NT2/D1 (cell line): ENCODE data around the gene MRPS26.
A peak's percentile ranks its signal among the peaks of the same experiment; 100 is the strongest.

Experiments used
- DNase-seq: peaks from one replicate; pipeline ENCODE4 v3.0.0-alpha.2; 2011; ENCODE audit warnings: low read depth, low spot score
- H3K27me3 ChIP-seq: 2 replicates; pipeline ENCODE4 v1.6.0; 2011; ENCODE audit warnings: mild to moderate bottlenecking; ENCODE audit not compliant: insufficient read length, insufficient read depth
- H3K36me3 ChIP-seq: 2 replicates; pipeline ENCODE4 v1.6.1; 2011; ENCODE audit warnings: mild to moderate bottlenecking, low read length, mixed read lengths; ENCODE audit not compliant: insufficient read depth, insufficient read length
- H3K4me1 ChIP-seq: 2 replicates; pipeline ENCODE4 v1.5.1; 2011; ENCODE audit not compliant: insufficient read depth, insufficient read length
- H3K4me3 ChIP-seq: 2 replicates; pipeline ENCODE4 v1.5.1; 2011; ENCODE audit warnings: low read depth; ENCODE audit not compliant: insufficient read length
- H3K9ac ChIP-seq: 2 replicates; pipeline ENCODE4 v1.6.0; 2011; ENCODE audit warnings: low read depth; ENCODE audit not compliant: insufficient read length
- H3K9me3 ChIP-seq: 2 replicates; pipeline ENCODE4 v1.5.1; 2011; ENCODE audit warnings: mild to moderate bottlenecking, low read length; ENCODE audit not compliant: insufficient read depth
- SUZ12 ChIP-seq: IDR thresholded peaks from 2 replicates; pipeline ENCODE4 v1.6.1; 2011; ENCODE audit not compliant: insufficient read length, insufficient read depth; ENCODE audit errors: extremely low read depth
- YY1 ChIP-seq: IDR thresholded peaks from 2 replicates; pipeline ENCODE4 v1.6.1; 2011; ENCODE audit not compliant: insufficient read length, insufficient read depth
- ZNF274 ChIP-seq: IDR thresholded peaks from 2 replicates; pipeline ENCODE4 v1.6.1; 2011; ENCODE audit warnings: mild to moderate bottlenecking, low read depth, low read length

MRPS26 gene

GRCh38 chr20:3042625-3043024, 3.2 kb upstream of the MRPS26 start:
- no peak for TF ChIP-seq SUZ12
- TF ChIP-seq YY1: no peak
- no peak for TF ChIP-seq ZNF274

GRCh38 chr20:3043322-3043721, 2.5 kb upstream of the MRPS26 start, which contains the start of gene GNRH2:
Gene GNRH2, plus strand, starts transcription at chr20:3043622. Its CDS starts 793 bp downstream, at chr20:3044415.
- TF ChIP-seq YY1 (no peak), SUZ12 (no peak), ZNF274 (no peak)
- Histone ChIP-seq H3K27me3 (no peaks in the 10 kb centered on the region), H3K4me3 (no peak within 1 kb of the TSS), H3K36me3 (peaks cover 38% of the 10 kb centered on the region), H3K9ac (no peak within 1 kb of the TSS), H3K4me1 (peaks cover 4% of the 10 kb centered on the region), H3K9me3 (no peaks in the 10 kb centered on the region)
- no peak for DNase-seq

More at GRCh38 chr20:3042625-3043024, 3.2 kb upstream of the MRPS26 start:
- no peak for DNase-seq
- Histone ChIP-seq H3K36me3 (peaks cover 37% of the 10 kb centered on the region), H3K27me3 (no peaks in the 10 kb centered on the region), H3K9ac (no peak overlapping the region), H3K9me3 (no peaks in the 10 kb centered on the region), H3K4me1 (peaks cover 4% of the 10 kb centered on the region), H3K4me3 (no peak overlapping the region)

GRCh38 chr20:3044336-3044965, 1.4 kb upstream of the MRPS26 start:
- peaks cover 38% of the 10 kb centered on the region for H3K36me3 ChIP-seq
- H3K4me1 ChIP-seq: peaks cover 4% of the 10 kb centered on the region
- no peak for DNase-seq
- H3K27me3 ChIP-seq: no peaks in the 10 kb centered on the region
- H3K9me3 ChIP-seq: no peaks in the 10 kb centered on the region
- TF ChIP-seq SUZ12: no peak
- TF ChIP-seq YY1: no peak
- no peak for TF ChIP-seq ZNF274
- no peak overlapping the region for H3K4me3 ChIP-seq
- H3K9ac ChIP-seq: no peak overlapping the region

- Histone ChIP-seq H3K4me1 (peaks cover 4% of the 10 kb centered on the region), H3K4me3 (peak overlapping the region; percentile 92), H3K9me3 (no peaks in the 10 kb centered on the region), H3K36me3 (peaks cover 38% of the 10 kb centered on the region), H3K9ac (peak overlapping the region; percentile 92), H3K27me3 (no peaks in the 10 kb centered on the region)
- TF ChIP-seq SUZ12 (no peak), YY1 (no peak), ZNF274 (no peak)
- no peak for DNase-seq
Observed at GRCh38 chr20:3045042-3045815, 623 bp upstream of the MRPS26 start.

GRCh38 chr20:3046677-3047462, 1.0 kb downstream of the MRPS26 start:
- no peaks in the 10 kb centered on the region for H3K27me3 ChIP-seq
- H3K9me3 ChIP-seq: no peaks in the 10 kb centered on the region
- TF ChIP-seq SUZ12: no peak
- no peak for TF ChIP-seq ZNF274
- no peak for TF ChIP-seq YY1
- peak overlapping the region; percentile 92 for H3K9ac ChIP-seq
- H3K4me1 ChIP-seq: peaks cover 4% of the 10 kb centered on the region
- H3K36me3 ChIP-seq: peaks cover 39% of the 10 kb centered on the region
- peak overlapping the region; percentile 92 for H3K4me3 ChIP-seq
- DNase-seq: no peak

GRCh38 chr20:3047486-3048419, 1.9 kb downstream of the MRPS26 start:
- no peak overlapping the region for H3K9ac ChIP-seq
- peaks cover 39% of the 10 kb centered on the region for H3K36me3 ChIP-seq
- H3K9me3 ChIP-seq: no peaks in the 10 kb centered on the region
- DNase-seq: no peak
- H3K27me3 ChIP-seq: no peaks in the 10 kb centered on the region
- no peaks in the 10 kb centered on the region for H3K4me1 ChIP-seq
- H3K4me3 ChIP-seq: no peak overlapping the region
- TF ChIP-seq YY1: no peak
- no peak for TF ChIP-seq ZNF274
